Heart right ventricle (tissue), 16 donors: ENCODE data around the gene IPCEF1. TPM values are rescaled to one million over a fixed set of nuclear protein-coding genes. Genes with fewer than 3 reads are reported as not detected.
"Not testable (repeated sequence)": the region's sequence is repeated elsewhere in the genome, so short reads cannot be mapped to it uniquely, and the experiment has no call there.

ENCODE experiments used
- ATAC-seq, 8 donors: fragments of 200-7000 bp; cut with Tn5 transposase; one replicate each; pipeline ENCODE4 v1.9.1; 2020; ENCODE audit warnings: mild to moderate bottlenecking in 8 of 8, moderate library complexity in 8 of 8, moderate number of reproducible peaks in 1 of 8
- DNase-seq, 2 donors: peaks; one replicate each; pipeline ENCODE4 v3.0.0-alpha.2; 2020
- H3K27ac ChIP-seq, 10 donors: fragments of 200-600 bp; sonication (generic) in 2 of 10; one replicate each; pipeline versions ENCODE4 v1.5.0 to v1.8.0; 2020 to 2022; ENCODE audit warnings: mild to moderate bottlenecking in 3 of 10
- H3K27me3 ChIP-seq, 7 donors: fragments of 200-600 bp; one replicate each; pipeline ENCODE4 v1.8.0; 2021 to 2022; ENCODE audit warnings: mild to moderate bottlenecking in 2 of 7
- H3K36me3 ChIP-seq, 9 donors: fragments of 200-600 bp; sonication (generic) in 1 of 9; one replicate each; pipeline versions ENCODE4 v1.5.0 to v1.8.0; 2020 to 2022; ENCODE audit warnings: mild to moderate bottlenecking in 2 of 9
- H3K4me1 ChIP-seq, 9 donors: fragments of 200-600 bp; sonication (generic) in 1 of 9; one replicate each; pipeline versions ENCODE4 v1.5.0 to v1.8.0; 2020 to 2022; ENCODE audit warnings: mild to moderate bottlenecking in 4 of 9
- H3K4me3 ChIP-seq, 10 donors: fragments of 200-600 bp; sonication (generic) in 2 of 10; one replicate each; pipeline versions ENCODE4 v1.5.0 to v1.8.0; 2020 to 2022; ENCODE audit warnings: mild to moderate bottlenecking in 7 of 10, moderate library complexity in 2 of 10
- H3K9me3 ChIP-seq, 11 donors: fragments of 200-600 bp in 10 of 11; sonication (generic) in 2 of 11; one replicate each; pipeline versions ENCODE4 v1.5.0 to v1.8.0; 2013 to 2022; ENCODE audit warnings: mild to moderate bottlenecking in 2 of 11, control low read depth in 1 of 11, moderate library complexity in 1 of 11
- WGBS, 2 donors: extraction: QIAGEN DNeasy Blood & Tissue Kit; methylation state at CpG; one replicate each; pipeline ENCODE4 v1.1.7; 2013; ENCODE audit warnings: inconsistent platforms in 1 of 2; 5-methylcytosine and 5-hydroxymethylcytosine counted together
- intact Hi-C, 10 donors: fragments of 100-400 bp; cut with DNase I; formaldehyde crosslinking; loops; one replicate each; pipeline versions ENCODE4 v1.11.1 to v1.14.2; 2022
- polyA plus RNA-seq, 2 donors: library from polyadenylated mRNA; stranded (reverse); fragments of 200-250 nt; gene quantifications; one replicate each; pipeline ENCODE4 v1.2.3, GENCODE V29; 2013
- total RNA-seq, 10 donors: library from RNA; stranded (reverse); fragmentation: NEBNext Ultra II Directional in 3 of 10; extraction: Animal tissue kit (Norgen Biotek cat#: 25700) in 3 of 10; gene quantifications; one replicate each; pipeline versions ENCODE4 v1.2.1 to v1.2.4, GENCODE V29; 2021 to 2023
- TF ChIP-seq, protein P1 (sequence below), 9 donors: fragments of 200-600 bp; sonication (generic) in 2 of 9; IDR thresholded peaks; one replicate each; pipeline versions ENCODE4 v1.5.0 to v1.8.0; 2021 to 2022; ENCODE audit warnings: antibody characterized with exemption in 9 of 9, mild to moderate bottlenecking in 5 of 9, moderate library complexity in 1 of 9
- donor health status: Arrhythmogenic right ventricular cardiomyopathy.
- donor health status: ischemic (EF 13 %, LVEDD 7.1; RV severe dilation, severe dysfunction).
- donor health status: healthy with polysubstance abuse.
- donor health status: DM: no; HTN: yes; CAD: no.
- donor health status: DM: no; HTN: no; CAD: no.
- donor health status: ischemic (EF 25% LVEDD 6.9; RV normal size, moderate dysfunction).
- donor health status: ischemic (EF 25% LVEDD 5.7; RV mildly dilated, moderate dysfunction).
- donor health status: healthy.
- donor health status: DM: yes; HTN: yes; CAD: no.
- donor health status: Ischemic cardiomyopathy.
- donor health status: ischemic (EF 35%, LVEDD 5.7; RV mildly dilated, moderate dysfunction).
- donor health status: nonischemic (EF 11% LVEDD 7.7; RV severe dilation, severe dysfunction).
- donor health status: DM: yes; HTN: yes; CAD: no.
- donor health status: PGD.
- donor health status: ischemic (EF 29% LVEDD 5.4; RV normal size, mild dysfunction).
- donor health status: nonischemic (EF 23%, LVEDD 6.1; RV moderate dilation, normal function).

The IPCEF1 gene
- total and polyA plus RNA-seq, 12 donors: 0.06 to 5.0 (median 1.4) TPM

DNA sequence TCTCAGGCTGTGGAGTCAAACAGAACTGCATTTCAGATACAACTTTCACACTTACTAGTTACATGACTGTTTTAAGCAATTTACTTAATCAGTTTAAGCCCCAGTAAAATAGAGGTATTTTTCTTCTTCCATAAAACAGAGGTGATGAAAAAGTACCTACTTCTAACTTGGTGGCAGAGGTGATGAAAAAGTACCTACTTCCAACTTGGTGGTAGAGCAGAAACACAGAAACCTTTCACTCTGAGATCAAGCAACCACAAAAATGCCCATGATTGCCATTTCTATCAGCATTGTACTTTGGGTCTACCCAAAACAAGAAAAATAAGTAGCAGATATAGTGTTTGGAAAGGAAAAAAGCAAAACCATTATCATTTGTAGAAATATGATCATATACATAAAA is 168.9 kb downstream of the IPCEF1 start:
- H3K4me1 ChIP-seq: no peaks in the 10 kb centered on the region
- H3K27me3 ChIP-seq: no peaks in the 10 kb centered on the region
- intact Hi-C loops: no loop called here
- no peak for DNase-seq
- TF ChIP-seq, protein P1, sequence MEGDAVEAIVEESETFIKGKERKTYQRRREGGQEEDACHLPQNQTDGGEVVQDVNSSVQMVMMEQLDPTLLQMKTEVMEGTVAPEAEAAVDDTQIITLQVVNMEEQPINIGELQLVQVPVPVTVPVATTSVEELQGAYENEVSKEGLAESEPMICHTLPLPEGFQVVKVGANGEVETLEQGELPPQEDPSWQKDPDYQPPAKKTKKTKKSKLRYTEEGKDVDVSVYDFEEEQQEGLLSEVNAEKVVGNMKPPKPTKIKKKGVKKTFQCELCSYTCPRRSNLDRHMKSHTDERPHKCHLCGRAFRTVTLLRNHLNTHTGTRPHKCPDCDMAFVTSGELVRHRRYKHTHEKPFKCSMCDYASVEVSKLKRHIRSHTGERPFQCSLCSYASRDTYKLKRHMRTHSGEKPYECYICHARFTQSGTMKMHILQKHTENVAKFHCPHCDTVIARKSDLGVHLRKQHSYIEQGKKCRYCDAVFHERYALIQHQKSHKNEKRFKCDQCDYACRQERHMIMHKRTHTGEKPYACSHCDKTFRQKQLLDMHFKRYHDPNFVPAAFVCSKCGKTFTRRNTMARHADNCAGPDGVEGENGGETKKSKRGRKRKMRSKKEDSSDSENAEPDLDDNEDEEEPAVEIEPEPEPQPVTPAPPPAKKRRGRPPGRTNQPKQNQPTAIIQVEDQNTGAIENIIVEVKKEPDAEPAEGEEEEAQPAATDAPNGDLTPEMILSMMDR (IDR thresholded peaks at IDR 0.05): no peak
- H3K36me3 ChIP-seq: no peaks in the 10 kb centered on the region
- no peak overlapping the region for H3K4me3 ChIP-seq
- peaks cover 0 to 11% (median 0%) of the 10 kb centered on the region in 11 donors for H3K9me3 ChIP-seq
- no peak for ATAC-seq
- H3K27ac ChIP-seq: no peak overlapping the region

GRCh38 chr6:154187203-154187602 is 169.4 kb downstream of the IPCEF1 start:
- 82 to 89% methylated on average over 3 of the region's 3 CpGs for WGBS, 2 donors
- Histone ChIP-seq H3K4me1 (no peaks in the 10 kb centered on the region), H3K27ac (no peak overlapping the region), H3K36me3 (no peaks in the 10 kb centered on the region), H3K4me3 (no peak overlapping the region), H3K9me3 (peaks cover 0 to 13% (median 0%) of the 10 kb centered on the region in 11 donors), H3K27me3 (no peaks in the 10 kb centered on the region)
- TF ChIP-seq, protein P1 (IDR thresholded peaks at IDR 0.05): no peak
- intact Hi-C loops: no loop called here
- ATAC-seq: no peak
- no peak for DNase-seq

- no peaks in the 10 kb centered on the region for H3K27me3 ChIP-seq
- WGBS, 2 donors: 76 to 83% methylated on average over 5 of the region's 5 CpGs
- H3K27ac ChIP-seq: no peak overlapping the region
- H3K4me3 ChIP-seq: no peak overlapping the region
- DNase-seq (no peak), ATAC-seq (no peak)
- peaks cover 0 to 30% (median 3%) of the 10 kb centered on the region in 11 donors for H3K9me3 ChIP-seq
- H3K36me3 ChIP-seq: no peaks in the 10 kb centered on the region
- intact Hi-C loops: loop anchor here in 1 of 10 donors (5.0 kb wide), 1 partner anchor 48 kb away; no protein-coding TSS in a partner anchor
- TF ChIP-seq, protein P1 (IDR thresholded peaks at IDR 0.05): no peak
- H3K4me1 ChIP-seq: peaks cover 0 to 8% (median 0%) of the 10 kb centered on the region in 9 donors
Measured at GRCh38 chr6:154179434-154179833, 177.2 kb downstream of the IPCEF1 start.

- H3K27ac ChIP-seq, ATAC-seq, intact Hi-C loops, DNase-seq, H3K4me3 ChIP-seq, H3K27me3 ChIP-seq, H3K36me3 ChIP-seq: not testable (repeated sequence)
- Histone ChIP-seq H3K9me3 (peaks cover 0 to 20% (median 0%) of the 10 kb centered on the region in 11 donors), H3K4me1 (peaks cover 0 to 25% (median 0%) of the 10 kb centered on the region in 9 donors)
- WGBS, 2 donors: 78 to 90% methylated on average over 5 of the region's 5 CpGs
Measured at GRCh38 chr6:154172393-154172792, 184.2 kb downstream of the IPCEF1 start.

GRCh38 chr6:154170106-154170505 is 186.5 kb downstream of the IPCEF1 start:
- WGBS, 2 donors: 72 to 73% methylated on average over 2 of the region's 2 CpGs
- intact Hi-C loops: no loop called here
- H3K4me1 ChIP-seq: peaks cover 0 to 48% (median 0%) of the 10 kb centered on the region in 9 donors
- ATAC-seq (no peak), DNase-seq (no peak)
- H3K27me3 ChIP-seq: no peaks in the 10 kb centered on the region
- H3K36me3 ChIP-seq: no peaks in the 10 kb centered on the region
- TF ChIP-seq, protein P1 (IDR thresholded peaks at IDR 0.05): no peak
- H3K4me3 ChIP-seq: no peak overlapping the region
- peaks cover 0 to 8% (median 0%) of the 10 kb centered on the region in 11 donors for H3K9me3 ChIP-seq
- no peak overlapping the region for H3K27ac ChIP-seq
